ENCODE results near the gene RAB36. TPM values are rescaled to one million over a fixed set of nuclear protein-coding genes. Genes with fewer than 3 reads are reported as not detected.
"Not testable (repeated sequence)": the region's sequence is repeated elsewhere in the genome, so short reads cannot be mapped to it uniquely, and the experiment has no call there.

Gene RAB36
- total RNA-seq, 2 experiments from 2014 or later = 0.33 TPM; not detected in 1

DNA sequence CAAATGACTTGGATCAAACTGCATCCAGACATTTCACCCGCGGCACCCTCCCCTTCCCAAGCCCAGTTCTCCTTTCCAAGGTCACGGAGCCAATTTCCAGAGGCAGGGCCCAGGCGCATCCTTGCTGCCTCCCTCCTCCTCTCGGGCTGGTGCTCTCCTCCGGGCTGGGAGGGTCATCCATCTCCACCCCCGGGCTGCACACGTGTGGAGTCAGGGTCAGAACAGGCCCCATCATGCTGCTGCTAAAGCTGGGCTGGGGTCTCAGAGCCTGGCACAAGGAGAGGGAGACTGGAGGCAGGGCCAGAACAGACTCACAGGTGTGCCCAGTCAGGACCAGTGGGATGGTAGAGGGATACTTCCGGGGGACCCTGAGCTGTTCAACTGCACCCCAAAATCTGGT is 17.5 kb upstream of the RAB36 start:
- Mint-ChIP-seq H3K4me3 (no peak overlapping the region), H3K27ac (no peak overlapping the region), H3K27me3 (peaks cover 2% of the 10 kb centered on the region), H3K9me3 (no peaks in the 10 kb centered on the region), H3K4me1 (no peaks in the 10 kb centered on the region), H3K36me3 (ENCODE audit: low read depth) (no peaks in the 10 kb centered on the region)
- ChIA-PET POLR2A (interaction anchor here (1.3 kb wide), 1 partner anchor 10 kb away, joined by 4 read pairs; no protein-coding TSS in a partner anchor), CTCF (interaction anchor here (1.0 to 4.2 kb wide), 10 partner anchors 8 to 374 kb away, joined by 3 to 72 read pairs (median 3); no protein-coding TSS in a partner anchor)
- DNase-seq = no peak

GRCh38 chr22:23128269-23129108 is 16.8 kb upstream of the RAB36 start:
- Mint-ChIP-seq H3K4me3 (no peak overlapping the region), H3K9me3 (no peaks in the 10 kb centered on the region), H3K4me1 (no peaks in the 10 kb centered on the region), H3K27me3 (peaks cover 2% of the 10 kb centered on the region), H3K36me3 (ENCODE audit: low read depth) (no peaks in the 10 kb centered on the region), H3K27ac (no peak overlapping the region)
- ChIA-PET CTCF (interaction anchor here (0.9 to 4.2 kb wide), 11 partner anchors 9 to 375 kb away, joined by 3 to 72 read pairs (median 3); no protein-coding TSS in a partner anchor), POLR2A (interaction anchor here (1.3 kb wide), 1 partner anchor 9 kb away, joined by 4 read pairs; no protein-coding TSS in a partner anchor)
- DNase-seq = peak; percentile 72

GRCh38 chr22:23129149-23129548 is 16.1 kb upstream of the RAB36 start:
- Mint-ChIP-seq H3K4me1 (no peaks in the 10 kb centered on the region), H3K4me3 (no peak overlapping the region), H3K27me3 (peaks cover 2% of the 10 kb centered on the region), H3K27ac (no peak overlapping the region), H3K9me3 (no peaks in the 10 kb centered on the region), H3K36me3 (ENCODE audit: low read depth) (no peaks in the 10 kb centered on the region)
- POLR2A ChIA-PET = no interaction called here
- CTCF ChIA-PET = interaction anchor here (0.9 to 4.2 kb wide), 5 partner anchors 10 to 274 kb away, joined by 3 to 72 read pairs (median 5); no protein-coding TSS in a partner anchor
- no peak for DNase-seq

DNA sequence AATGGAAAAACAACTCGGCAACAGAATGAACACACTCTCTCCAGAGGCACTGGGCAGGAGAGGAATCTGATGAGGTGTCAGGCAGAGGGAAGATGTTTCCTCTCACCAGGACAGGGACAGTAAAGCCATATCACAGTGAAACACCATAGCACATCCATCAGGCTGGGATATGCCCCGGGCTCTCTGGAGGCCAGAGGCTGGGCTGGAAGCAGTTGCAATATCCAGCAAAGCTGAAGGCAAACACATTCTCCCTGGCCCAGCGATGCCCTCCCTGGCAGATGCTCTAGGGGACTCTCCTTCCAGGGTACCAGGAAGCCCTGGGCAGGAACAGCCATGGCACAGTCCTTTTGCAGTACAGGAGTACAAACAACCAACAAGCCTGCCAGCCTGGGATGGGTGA is 14.6 kb upstream of the RAB36 start:
- Mint-ChIP-seq H3K4me3 (no peak overlapping the region), H3K4me1 (no peaks in the 10 kb centered on the region), H3K27ac (no peak overlapping the region), H3K9me3 (no peaks in the 10 kb centered on the region), H3K27me3 (peaks cover 2% of the 10 kb centered on the region), H3K36me3 (ENCODE audit: low read depth) (no peaks in the 10 kb centered on the region)
- POLR2A ChIA-PET = no interaction called here
- DNase-seq = no peak
- CTCF ChIA-PET = interaction anchor here (0.9 to 3.2 kb wide), 3 partner anchors 159 to 174 kb away, joined by 3 to 14 read pairs (median 4); no protein-coding TSS in a partner anchor

DNA sequence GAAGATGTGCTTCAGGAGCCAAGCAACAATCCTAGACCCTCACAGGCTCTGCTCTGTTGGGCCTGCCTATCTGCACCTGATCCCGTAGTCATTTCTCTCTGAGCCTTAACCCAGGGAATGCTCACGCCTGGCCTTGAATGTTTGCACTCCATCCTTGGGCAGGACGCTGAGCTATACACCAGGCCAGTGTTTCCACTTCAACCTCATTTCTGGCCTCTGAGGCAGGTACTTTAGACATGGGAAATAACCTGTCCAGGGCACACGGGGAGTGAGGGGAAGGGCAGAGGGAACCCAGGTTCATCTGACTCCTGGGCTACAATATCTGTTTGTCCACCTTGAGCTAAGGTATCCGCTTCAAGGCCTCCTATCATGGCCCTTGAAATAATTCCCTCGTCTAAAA is 13.3 kb upstream of the RAB36 start:
- Mint-ChIP-seq H3K4me1 (peaks cover 2% of the 10 kb centered on the region), H3K27ac (no peak overlapping the region), H3K9me3 (no peaks in the 10 kb centered on the region), H3K36me3 (ENCODE audit: low read depth) (no peaks in the 10 kb centered on the region), H3K4me3 (no peak overlapping the region), H3K27me3 (peaks cover 2% of the 10 kb centered on the region)
- no peak for DNase-seq
- POLR2A ChIA-PET = no interaction called here
- CTCF ChIA-PET = interaction anchor here (1.4 to 3.2 kb wide), 4 partner anchors 9 to 254 kb away, joined by 3 to 14 read pairs (median 4); no protein-coding TSS in a partner anchor

DNA sequence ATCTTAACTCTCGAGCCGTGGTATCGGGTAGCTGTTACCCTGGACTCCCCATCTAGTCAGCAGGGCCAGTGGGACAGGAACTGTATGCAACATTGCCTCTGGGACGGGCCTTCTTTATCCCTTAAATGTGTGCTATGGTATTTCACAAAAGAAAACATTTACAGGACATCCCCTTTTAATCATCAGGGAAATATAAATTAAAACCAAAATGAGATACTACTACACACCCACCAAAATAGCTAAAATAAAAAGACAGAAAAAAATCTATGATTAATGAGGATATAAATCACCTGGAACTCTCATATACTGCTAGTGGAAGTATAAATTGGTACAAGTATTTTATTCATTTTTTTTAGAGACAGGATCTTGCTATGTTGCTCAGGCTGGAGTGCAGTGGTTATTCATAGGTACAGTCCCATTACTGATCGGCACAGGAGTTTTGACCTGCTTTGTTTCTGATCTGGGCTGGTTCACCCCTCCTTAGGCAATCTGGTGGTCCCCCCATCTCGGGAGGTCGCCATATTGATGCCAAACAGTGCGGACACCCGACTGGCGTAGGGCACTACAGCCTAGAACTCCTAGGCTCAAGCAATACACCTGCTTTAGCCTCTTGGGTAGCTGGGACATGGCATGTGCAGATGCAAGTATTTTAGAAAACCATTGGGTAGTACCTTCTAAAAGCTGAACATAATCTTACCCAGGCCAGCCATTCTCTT is 12.7 kb upstream of the RAB36 start:
- CTCF ChIA-PET = interaction anchor here (0.6 to 3.2 kb wide), 6 partner anchors 8 to 253 kb away, joined by 3 to 14 read pairs (median 4); partner anchors contain the start of gene RSPH14
- Mint-ChIP-seq H3K36me3 (ENCODE audit: low read depth) (no peaks in the 10 kb centered on the region), H3K27ac (no peak overlapping the region), H3K27me3 (peaks cover 2% of the 10 kb centered on the region), H3K9me3 (no peaks in the 10 kb centered on the region), H3K4me1 (peaks cover 9% of the 10 kb centered on the region), H3K4me3 (no peak overlapping the region)
- DNase-seq = no peak
- POLR2A ChIA-PET = no interaction called here

DNA sequence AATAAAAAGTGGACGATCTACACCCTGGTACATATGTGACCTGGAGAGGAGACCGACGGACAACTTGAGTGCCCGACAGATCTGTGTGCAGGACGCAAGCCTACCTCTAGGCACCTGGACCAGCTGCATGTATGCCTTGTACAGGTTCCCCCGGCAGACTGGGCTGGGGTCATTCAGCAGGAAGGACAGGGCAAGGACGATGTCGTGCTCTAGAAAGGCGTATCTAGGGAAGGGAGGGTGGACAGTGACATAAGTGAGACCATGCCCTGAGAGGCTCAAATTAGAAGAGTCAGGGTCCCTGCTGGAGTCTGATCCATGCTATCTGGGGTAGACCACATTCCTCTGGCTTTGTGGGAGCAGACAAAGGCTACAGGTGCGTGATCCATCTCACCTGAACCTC is 11.4 kb upstream of the RAB36 start:
- Mint-ChIP-seq H3K9me3 (no peaks in the 10 kb centered on the region), H3K27me3 (peaks cover 2% of the 10 kb centered on the region), H3K27ac (no peak overlapping the region), H3K4me3 (no peak overlapping the region), H3K4me1 (peaks cover 22% of the 10 kb centered on the region), H3K36me3 (ENCODE audit: low read depth) (no peaks in the 10 kb centered on the region)
- DNase-seq = no peak
- ChIA-PET CTCF (interaction anchor here (1.7 to 3.2 kb wide), 2 partner anchors 11 to 174 kb away, joined by 6 to 14 read pairs; partner anchors contain the start of gene RAB36), POLR2A (no interaction called here)

DNA sequence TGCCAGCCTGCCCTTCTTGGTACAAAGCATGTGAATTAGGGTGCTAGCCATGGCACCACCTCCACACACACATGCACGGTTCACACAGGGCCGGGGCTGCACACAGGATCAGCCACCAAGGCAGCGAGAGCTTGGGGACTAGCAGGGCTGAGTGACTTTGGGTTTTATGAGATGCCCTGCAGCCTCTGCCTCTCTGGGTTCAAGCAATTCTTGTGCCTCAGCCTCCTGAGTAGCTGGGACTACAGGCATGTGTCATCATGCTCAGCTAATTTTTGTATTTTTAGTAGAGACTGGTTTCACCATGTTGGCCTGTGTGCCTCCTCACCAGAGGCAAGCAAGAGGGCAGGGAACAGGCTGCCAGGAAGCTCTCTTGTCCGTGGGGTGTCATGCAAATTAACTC is 8.3 kb upstream of the RAB36 start:
- Mint-ChIP-seq H3K4me1 (peaks cover 41% of the 10 kb centered on the region), H3K27ac (peak overlapping the region; percentile 94)
- H3K36me3 Mint-ChIP-seq (ENCODE audit: low read depth); H3K27me3 Mint-ChIP-seq; DNase-seq; H3K4me3 Mint-ChIP-seq; H3K9me3 Mint-ChIP-seq: not testable (repeated sequence)
- POLR2A ChIA-PET = interaction anchor here (1.4 kb wide), 1 partner anchor 17 kb away, joined by 4 read pairs; no protein-coding TSS in a partner anchor
- CTCF ChIA-PET = interaction anchor here (0.9 to 1.4 kb wide), 2 partner anchors 180 to 195 kb away, joined by 3 to 4 read pairs; no protein-coding TSS in a partner anchor

GRCh38 chr22:23137468-23137867 is 7.8 kb upstream of the RAB36 start:
- no peak for DNase-seq
- Mint-ChIP-seq H3K9me3 (no peaks in the 10 kb centered on the region), H3K4me1 (peaks cover 46% of the 10 kb centered on the region), H3K27me3 (no peaks in the 10 kb centered on the region), H3K27ac (peak overlapping the region; percentile 94), H3K4me3 (no peak overlapping the region), H3K36me3 (ENCODE audit: low read depth) (no peaks in the 10 kb centered on the region)
- CTCF ChIA-PET = interaction anchor here (0.9 to 1.6 kb wide), 5 partner anchors 10 to 196 kb away, joined by 3 to 9 read pairs (median 4); no protein-coding TSS in a partner anchor
- POLR2A ChIA-PET = interaction anchor here (1.0 to 1.9 kb wide), 5 partner anchors 10 to 79 kb away, joined by 3 to 6 read pairs (median 4); no protein-coding TSS in a partner anchor

DNA sequence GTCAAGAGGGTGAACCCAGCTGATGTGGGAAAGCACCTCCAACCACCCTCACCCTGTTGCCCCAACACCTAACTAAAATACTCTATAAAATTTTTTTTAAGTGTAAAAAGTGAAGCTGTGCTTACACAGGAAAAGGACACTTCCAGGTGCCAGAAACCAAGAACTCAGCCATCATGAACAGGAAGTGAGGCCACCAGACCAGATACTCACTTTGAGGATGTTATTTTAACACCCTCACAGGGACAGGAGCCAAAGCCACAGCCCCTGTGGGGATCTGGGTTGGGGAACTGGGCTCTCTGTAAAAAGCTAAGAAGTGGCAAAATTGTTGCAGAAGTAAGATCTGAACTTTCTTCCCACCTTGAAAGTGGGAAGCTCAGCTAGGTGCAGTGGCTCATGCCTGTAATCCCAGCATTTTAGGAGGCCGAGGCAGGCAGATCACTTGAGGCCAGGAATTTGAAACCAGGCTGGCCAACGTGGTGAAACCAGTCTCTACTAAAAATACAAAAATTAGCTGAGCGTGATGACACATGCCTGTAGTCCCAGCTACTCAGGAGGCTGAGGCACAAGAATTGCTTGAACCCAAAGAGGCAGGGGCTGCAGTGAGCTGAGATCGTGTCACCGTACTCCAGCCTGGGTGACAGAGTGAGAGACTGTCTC is 7.2 kb upstream of the RAB36 start:
- DNase-seq = peak; percentile 62
- Mint-ChIP-seq H3K27me3 (no peaks in the 10 kb centered on the region), H3K4me3 (peak overlapping the region; percentile 18), H3K36me3 (ENCODE audit: low read depth) (no peaks in the 10 kb centered on the region), H3K4me1 (peaks cover 51% of the 10 kb centered on the region), H3K27ac (peak overlapping the region; percentile 94), H3K9me3 (no peaks in the 10 kb centered on the region)
- CTCF ChIA-PET = interaction anchor here (0.9 to 1.6 kb wide), 6 partner anchors 8 to 196 kb away, joined by 3 to 9 read pairs (median 4); no protein-coding TSS in a partner anchor
- POLR2A ChIA-PET = interaction anchor here (1.0 to 1.9 kb wide), 7 partner anchors 9 to 79 kb away, joined by 3 to 6 read pairs (median 4); no protein-coding TSS in a partner anchor

GRCh38 chr22:23138584-23139435 is 6.5 kb upstream of the RAB36 start:
- no peaks in the 10 kb centered on the region for H3K27me3 Mint-ChIP-seq
- H3K4me3 Mint-ChIP-seq = no peak overlapping the region
- POLR2A ChIA-PET = interaction anchor here (1.0 to 1.9 kb wide), 5 partner anchors 8 to 78 kb away, joined by 3 to 6 read pairs (median 4); no protein-coding TSS in a partner anchor
- H3K36me3 Mint-ChIP-seq (ENCODE audit: low read depth) = no peaks in the 10 kb centered on the region
- peaks cover 55% of the 10 kb centered on the region for H3K4me1 Mint-ChIP-seq
- H3K27ac Mint-ChIP-seq = peak overlapping the region; percentile 94
- CTCF ChIA-PET = interaction anchor here (0.9 to 1.6 kb wide), 4 partner anchors 7 to 183 kb away, joined by 3 to 9 read pairs (median 4); no protein-coding TSS in a partner anchor
- DNase-seq = no peak
- no peaks in the 10 kb centered on the region for H3K9me3 Mint-ChIP-seq

Measured in activated CD4-positive, alpha-beta memory T cell treated with anti-CD3 and anti-CD28 coated beads, Interleukin-2, amount 10 ng/mL, durations not matched to agents 7 days and 5 days (primary cell).